ENCODE data around the gene N4BP3.
A peak's percentile ranks its signal among the peaks of the same experiment; 100 is the strongest.

N4BP3 gene

GRCh38 chr5:178155065-178155464 lies 41.7 kb downstream of the N4BP3 start:
- Histone ChIP-seq H3K4me1 (peaks cover 27 to 52% (median 47%) of the 10 kb centered on the region in 10 experiments), H3K27ac (peak overlapping the region in 7 of 11 experiments; percentile 49 to 76 (median 61); a peak in 8 of 22 replicates), H3K36me3 (peaks cover 12 to 29% (median 27%) of the 10 kb centered on the region in 11 experiments), H3K9ac (peak overlapping the region in 2 of 11 experiments; percentile 60 to 64; a peak in 3 of 22 replicates), H3K4me3 (no peak overlapping the region), H3K9me3 (replicated peaks in 1 of 11) (no peaks in the 10 kb centered on the region), H3K27me3 (no peaks in the 10 kb centered on the region), H4K20me1 (peaks cover 0 to 29% (median 17%) of the 10 kb centered on the region in 11 experiments; a peak in 15 of 22 replicates), H3K4me2 (peak overlapping the region; percentile 63 to 80 (median 68); a peak in 20 of 22 replicates)
- no peak for TF ChIP-seq Cebpa-rat (IDR thresholded peaks at IDR 0.05)

DNA sequence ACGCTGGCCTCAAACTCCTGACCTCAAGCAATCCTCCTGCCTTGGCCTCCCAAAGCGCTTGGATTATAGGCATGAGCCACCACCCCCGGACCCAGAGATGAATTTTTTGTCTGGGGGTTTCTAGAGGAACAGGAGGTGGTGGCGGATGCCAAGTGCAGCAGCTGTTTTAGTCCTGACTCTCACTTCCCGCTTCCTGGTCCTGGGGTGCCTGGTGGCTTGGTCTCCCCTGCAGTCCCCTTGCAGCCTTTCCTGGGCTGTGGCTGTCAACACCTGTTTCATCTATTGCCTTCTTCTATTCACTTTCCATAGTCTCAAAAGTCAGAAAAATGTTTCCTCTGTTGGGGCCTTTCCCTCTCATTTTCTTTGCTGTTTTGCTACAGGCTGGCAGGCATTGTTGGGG lies 46.8 kb downstream of the N4BP3 start:
- H4K20me1 ChIP-seq = no peaks in the 10 kb centered on the region
- TF ChIP-seq Cebpa-rat (IDR thresholded peaks at IDR 0.05) = no peak
- no peaks in the 10 kb centered on the region for H3K9me3 ChIP-seq (replicated peaks in 1 of 11)
- H3K9ac ChIP-seq = no peak overlapping the region
- peak overlapping the region in 8 of 11 experiments; percentile 2 to 42 (median 27); a peak in 7 of 22 replicates for H3K4me2 ChIP-seq
- no peak overlapping the region for H3K27ac ChIP-seq
- peaks cover 0 to 29% (median 16%) of the 10 kb centered on the region in 10 experiments; a peak in 18 of 20 replicates for H3K4me1 ChIP-seq
- no peaks in the 10 kb centered on the region for H3K27me3 ChIP-seq
- no peaks in the 10 kb centered on the region for H3K36me3 ChIP-seq
- no peak overlapping the region for H3K4me3 ChIP-seq

- Histone ChIP-seq H3K27ac (no peak overlapping the region), H3K4me3 (no peak overlapping the region), H4K20me1 (no peaks in the 10 kb centered on the region), H3K4me1 (peaks cover 0 to 22% (median 11%) of the 10 kb centered on the region in 10 experiments; a peak in 13 of 20 replicates), H3K36me3 (no peaks in the 10 kb centered on the region), H3K9me3 (replicated peaks in 1 of 11) (no peaks in the 10 kb centered on the region), H3K27me3 (no peaks in the 10 kb centered on the region), H3K9ac (0 out of 22 replicates have a peak overlapping the region, but pooled peaks of 1 of the 11 experiments have one; percentile 3), H3K4me2 (no peak overlapping the region)
- TF ChIP-seq Cebpa-rat (IDR thresholded peaks at IDR 0.05) = no peak
Measured at GRCh38 chr5:178162481-178162880, 49.1 kb downstream of the N4BP3 start.

DNA sequence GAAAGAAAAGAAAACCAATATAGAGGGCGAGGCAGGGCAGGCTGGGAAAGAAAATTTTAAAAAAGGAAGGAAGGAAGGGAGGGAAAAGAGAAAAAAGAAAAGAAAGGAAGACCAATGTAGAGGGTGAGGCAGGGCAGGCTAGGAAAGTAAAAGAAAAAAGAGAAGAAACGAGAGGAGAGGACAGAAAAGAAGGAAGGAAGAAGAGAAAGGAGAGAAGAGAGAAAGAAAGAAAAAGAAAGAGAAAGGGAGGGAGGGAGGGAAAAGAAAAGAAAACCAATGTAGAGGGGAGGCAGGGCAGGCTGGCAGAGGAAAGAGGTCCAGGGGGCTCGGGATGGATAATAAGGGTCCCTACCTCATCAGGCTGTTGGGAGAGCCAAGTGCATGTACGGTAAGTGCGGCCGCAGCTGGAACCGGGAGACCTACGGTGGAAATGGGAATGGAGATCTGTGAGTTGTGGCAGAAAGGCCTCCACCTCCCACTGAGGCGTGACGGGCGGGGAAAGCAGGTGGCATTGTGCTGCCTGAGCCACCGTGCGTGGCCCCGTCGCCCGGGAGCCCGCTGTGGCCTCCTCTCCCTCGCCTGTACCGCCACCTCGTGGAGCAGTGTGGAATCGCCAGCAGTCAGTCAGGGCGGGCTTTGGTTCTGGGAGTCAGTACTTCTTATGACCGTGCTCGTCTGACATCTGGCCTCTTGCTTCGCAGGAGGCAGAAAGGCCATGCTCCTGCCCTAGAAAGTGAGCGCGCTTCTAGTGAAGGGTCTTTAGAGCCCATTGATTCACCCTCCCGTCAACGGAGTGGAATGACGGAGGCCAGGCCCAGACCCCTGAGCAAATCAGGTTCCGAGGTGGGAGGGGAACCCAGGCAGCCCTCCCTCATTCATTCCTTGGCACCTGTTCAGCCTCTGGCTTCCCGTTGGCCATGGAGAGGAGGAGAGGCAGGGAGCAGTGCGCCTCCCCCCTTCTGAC lies 50.7 kb downstream of the N4BP3 start:
- no peaks in the 10 kb centered on the region for H3K36me3 ChIP-seq
- H3K4me1 ChIP-seq = peaks cover 0 to 22% (median 11%) of the 10 kb centered on the region in 10 experiments; a peak in 13 of 20 replicates
- no peaks in the 10 kb centered on the region for H4K20me1 ChIP-seq
- TF ChIP-seq Cebpa-rat (IDR thresholded peaks at IDR 0.05) = no peak
- H3K27ac ChIP-seq = no peak overlapping the region
- no peaks in the 10 kb centered on the region for H3K27me3 ChIP-seq
- peak overlapping the region in 3 of 11 experiments; percentile 6 to 41 (median 10); a peak in 4 of 22 replicates for H3K9ac ChIP-seq
- peak overlapping the region in 6 of 10 experiments; percentile 24 to 61 (median 40); a peak in 7 of 20 replicates for H3K4me3 ChIP-seq
- no peaks in the 10 kb centered on the region for H3K9me3 ChIP-seq (replicated peaks in 1 of 11)
- H3K4me2 ChIP-seq = peak overlapping the region; percentile 46 to 96 (median 71)

- Histone ChIP-seq H3K4me3 (no peak overlapping the region), H3K4me1 (peaks cover 0 to 12% (median 3%) of the 10 kb centered on the region in 10 experiments; a peak in 8 of 20 replicates), H3K4me2 (no peak overlapping the region), H3K9ac (no peak overlapping the region), H3K27ac (no peak overlapping the region), H3K27me3 (no peaks in the 10 kb centered on the region), H4K20me1 (no peaks in the 10 kb centered on the region), H3K9me3 (replicated peaks in 1 of 11) (no peaks in the 10 kb centered on the region), H3K36me3 (no peaks in the 10 kb centered on the region)
- no peak for TF ChIP-seq Cebpa-rat (IDR thresholded peaks at IDR 0.05)
Measured at GRCh38 chr5:178165581-178165980, 52.2 kb downstream of the N4BP3 start.

- no peak for TF ChIP-seq Cebpa-rat (IDR thresholded peaks at IDR 0.05)
- Histone ChIP-seq H3K4me2 (no peak overlapping the region), H3K9ac (no peak overlapping the region), H3K4me3 (no peak overlapping the region), H4K20me1 (no peaks in the 10 kb centered on the region), H3K27me3 (no peaks in the 10 kb centered on the region), H3K27ac (no peak overlapping the region), H3K36me3 (no peaks in the 10 kb centered on the region), H3K9me3 (replicated peaks in 1 of 11) (no peaks in the 10 kb centered on the region), H3K4me1 (no peaks in the 10 kb centered on the region; a peak in 1 of 20 replicates)
Measured at GRCh38 chr5:178170455-178170854, 57.1 kb downstream of the N4BP3 start.

DNA sequence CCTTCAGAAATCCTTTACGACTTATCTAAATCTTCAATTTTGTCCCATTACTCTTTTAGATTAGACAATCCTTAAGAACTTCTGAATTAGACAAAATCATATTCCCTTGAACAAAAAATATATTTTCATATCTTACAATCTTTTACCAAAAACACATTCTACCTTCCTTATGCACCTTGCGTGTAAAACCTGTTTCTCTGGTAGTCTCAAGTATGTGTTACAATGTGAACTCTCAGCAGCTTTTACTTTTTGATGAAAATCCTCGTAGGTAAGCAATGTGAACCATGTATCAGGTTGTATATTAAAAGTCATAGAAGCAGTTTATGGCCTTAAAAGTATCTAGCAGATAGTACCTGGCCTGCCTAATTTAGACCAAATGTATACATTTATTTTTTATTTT lies 61.1 kb downstream of the N4BP3 start:
- Histone ChIP-seq H3K4me2 (no peak overlapping the region), H3K4me3 (no peak overlapping the region), H3K36me3 (no peaks in the 10 kb centered on the region), H3K9ac (no peak overlapping the region), H3K9me3 (replicated peaks in 1 of 11) (0 out of 22 replicates have a peak, but pooled peaks cover 0 to 1% (median 0%) of the 10 kb centered on the region in 11 experiments), H3K4me1 (no peaks in the 10 kb centered on the region), H3K27ac (no peak overlapping the region), H4K20me1 (no peaks in the 10 kb centered on the region), H3K27me3 (no peaks in the 10 kb centered on the region)
- no peak for TF ChIP-seq Cebpa-rat (IDR thresholded peaks at IDR 0.05)
